ENCODE results near the gene WNT3A. TPM values are rescaled to one million over a fixed set of nuclear protein-coding genes. Genes with fewer than 3 reads are reported as not detected.

Gene WNT3A
- total and polyA plus RNA-seq, 2 of the 4 experiments (the other 2 are of a cell fraction), result not detected

GRCh38 chr1:228071839-228072657, 65.2 kb downstream of the WNT3A start:
- Histone ChIP-seq H3K79me1 (ENCODE audit: low read depth in 1 of 2, low read length in 2 of 2) (no peaks in the 10 kb centered on the region), H4K91ac (ENCODE audit: insufficient read depth, low read depth, low read length) (no peak overlapping the region), H3K27me3 (ENCODE audit: control insufficient read depth, insufficient read depth, low read length) (peaks cover 22% of the 10 kb centered on the region), H4K5ac (ENCODE audit: low read depth, low read length) (no peak overlapping the region), H3K9me1 (ENCODE audit: insufficient read depth, low read length) (no peaks in the 10 kb centered on the region), H3K9me3 (ENCODE audit: control insufficient read depth, insufficient read depth, low read length) (no peaks in the 10 kb centered on the region), H3K36me3 (ENCODE audit: control insufficient read depth, insufficient read depth, low read length) (no peaks in the 10 kb centered on the region), H3K4me1 (ENCODE audit: control insufficient read depth, insufficient read depth, low read length) (no peaks in the 10 kb centered on the region), H4K8ac (ENCODE audit: low read depth in 2 of 2, low read length in 2 of 2) (no peak overlapping the region), H3K4ac (ENCODE audit: low read depth, low read length) (no peak overlapping the region), H3K14ac (replicated peaks; ENCODE audit: low read depth, low read length) (no peak overlapping the region), H3K23ac (ENCODE audit: low read depth, low read length) (no peak overlapping the region), H3K4me2 (ENCODE audit: low read depth, low read length) (no peak overlapping the region), H2AFZ (replicated peaks; ENCODE audit: low read length, poor library complexity) (peak overlapping the region; percentile 33), H2BK15ac (ENCODE audit: low read depth, low read length) (no peak overlapping the region), H2AK9ac (replicated peaks; ENCODE audit: low read depth, low read length, poor library complexity) (no peak overlapping the region), H2BK5ac (ENCODE audit: low read depth, low read length, poor library complexity, severe bottlenecking) (no peak overlapping the region), H3K9ac (ENCODE audit: low read depth, low read length) (no peak overlapping the region), H3K4me3 (ENCODE audit: insufficient read depth, low read depth, low read length) (no peak overlapping the region), H2BK20ac (ENCODE audit: low read depth, low read length) (no peak overlapping the region), H2AK5ac (ENCODE audit: low read depth, low read length) (no peak overlapping the region), H3K18ac (ENCODE audit: low read depth, low read length) (no peak overlapping the region), H4K20me1 (ENCODE audit: insufficient read depth, low read length) (peaks cover 12% of the 10 kb centered on the region), H3K27ac (ENCODE audit: insufficient read depth, low read length) (no peak overlapping the region), H3K56ac (ENCODE audit: extremely low read depth, insufficient read depth, low read length) (no peak overlapping the region), H2BK120ac (ENCODE audit: low read depth, low read length) (no peak overlapping the region)
- CTCF ChIA-PET, result no interaction called here
- WGBS, 2 experiments (ENCODE audit: extremely low coverage in 2 of 2, insufficient read length in 1 of 2), result 67 to 100% methylated on average over 3 to 4 of the region's 7 CpGs
- intact Hi-C loops (cut with micrococcal nuclease) (no loop called here), dilution Hi-C loops (cut with HindIII; ENCODE audit: low sequenced_read_pairs, unreplicated experiment) (no loop called here), in situ Hi-C loops (cut with MboI; ENCODE audit: low sequenced_read_pairs) (no loop called here)
- ATAC-seq (ENCODE audit: low read depth), result no peak; the same call in 1 of the 2 replicates
- TF ChIP-seq RCOR1 (IDR thresholded peaks at IDR 0.05; ENCODE audit: insufficient replicate concordance, low read length) (no peak), RFX5 (IDR thresholded peaks at IDR 0.05; ENCODE audit: low read depth, low read length) (no peak), BHLHE40 (IDR thresholded peaks at IDR 0.05; ENCODE audit: low read depth, low read length) (no peak)
- BruUV-seq (replicated peaks), result no TSS peak
- no peak for DNase-seq
- POLR2A ChIA-PET (ENCODE audit: unreplicated experiment), result no interaction called here
